ENCODE measurements around the gene CD81.

Gene CD81

GRCh38 chr11:2423157-2424025 is 46.3 kb downstream of the CD81 start:
- no peak for DNase-seq

GRCh38 chr11:2424811-2425495 is 47.8 kb downstream of the CD81 start:
- no peak for DNase-seq

- DNase-seq: no peak
Measured at GRCh38 chr11:2425506-2425905, 48.4 kb downstream of the CD81 start.

- no peak for DNase-seq
Measured at GRCh38 chr11:2426221-2426620, 49.1 kb downstream of the CD81 start.

GRCh38 chr11:2426826-2427521 is 49.9 kb downstream of the CD81 start:
- DNase-seq: no peak

- DNase-seq: no peak
Measured at GRCh38 chr11:2427721-2428321, 50.7 kb downstream of the CD81 start.

- DNase-seq: peak; percentile 73 to 87 (median 82)
Measured at GRCh38 chr11:2428322-2428795, 51.2 kb downstream of the CD81 start.

- no peak for DNase-seq
Measured at GRCh38 chr11:2431395-2431794, 54.3 kb downstream of the CD81 start.

- DNase-seq: no peak
Measured at GRCh38 chr11:2432171-2432621, 55.1 kb downstream of the CD81 start.

GRCh38 chr11:2432628-2433071 is 55.5 kb downstream of the CD81 start:
- no peak for DNase-seq

GRCh38 chr11:2433106-2433925 is 56.2 kb downstream of the CD81 start:
- no peak for DNase-seq

- DNase-seq: no peak
Measured at GRCh38 chr11:2434008-2434407, 56.9 kb downstream of the CD81 start.

- DNase-seq: no peak
Measured at GRCh38 chr11:2434506-2435255, 57.6 kb downstream of the CD81 start.

- no peak for DNase-seq
Measured at GRCh38 chr11:2435288-2436012, 58.3 kb downstream of the CD81 start.

- DNase-seq: no peak
Measured at GRCh38 chr11:2436013-2436520, 59.0 kb downstream of the CD81 start.

- no peak for DNase-seq
Measured at GRCh38 chr11:2436521-2437031, 59.5 kb downstream of the CD81 start.

- no peak for DNase-seq
Measured at GRCh38 chr11:2437516-2437915, 60.4 kb downstream of the CD81 start.

- no peak for DNase-seq
Measured at GRCh38 chr11:2439820-2440219, 62.7 kb downstream of the CD81 start.

GRCh38 chr11:2440646-2441045 is 63.5 kb downstream of the CD81 start:
- no peak for DNase-seq

GRCh38 chr11:2441171-2441570 is 64.1 kb downstream of the CD81 start:
- DNase-seq: no peak

Measured in activated CD4-positive, CD25-positive, alpha-beta regulatory T cell (primary cell).